DMS114 treated with DMSO at 0.1 percent for 48 hours (cell line): ENCODE measurements around the gene COASY.
"Not testable (repeated sequence)": the region's sequence is repeated elsewhere in the genome, so short reads cannot be mapped to it uniquely, and the experiment has no call there.

Source experiments
- DNase-seq: peaks from one replicate; lab custom pipeline; 2025; ENCODE audit not compliant: unreplicated experiment; lab: John Stamatoyannopoulos, UW

COASY gene

DNA sequence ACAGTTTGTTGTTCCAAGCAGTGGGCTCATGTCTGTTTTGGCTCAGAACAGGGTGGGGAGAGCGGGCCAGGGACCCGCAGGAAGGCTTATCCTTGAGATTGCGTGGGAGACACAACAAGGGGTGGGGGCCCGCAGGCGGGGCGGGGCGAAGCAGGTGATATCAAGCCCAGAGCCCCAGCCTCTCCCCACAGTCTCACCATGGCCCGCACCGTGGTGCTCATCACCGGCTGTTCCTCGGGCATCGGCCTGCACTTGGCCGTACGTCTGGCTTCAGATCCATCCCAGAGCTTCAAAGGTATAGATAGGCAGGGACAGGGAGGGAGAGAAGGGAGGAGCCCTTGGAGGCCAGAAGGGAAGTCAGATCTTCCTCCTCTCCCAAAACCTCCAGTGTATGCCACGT, 9.2 kb upstream of the COASY start, which contains the start of gene HSD17B1:
Gene HSD17B1 (plus strand): TSS at position 188 of the 400 bp plus-strand sequence. CDS start 11 bp downstream, at position 199.
- not testable (repeated sequence) for DNase-seq

DNA sequence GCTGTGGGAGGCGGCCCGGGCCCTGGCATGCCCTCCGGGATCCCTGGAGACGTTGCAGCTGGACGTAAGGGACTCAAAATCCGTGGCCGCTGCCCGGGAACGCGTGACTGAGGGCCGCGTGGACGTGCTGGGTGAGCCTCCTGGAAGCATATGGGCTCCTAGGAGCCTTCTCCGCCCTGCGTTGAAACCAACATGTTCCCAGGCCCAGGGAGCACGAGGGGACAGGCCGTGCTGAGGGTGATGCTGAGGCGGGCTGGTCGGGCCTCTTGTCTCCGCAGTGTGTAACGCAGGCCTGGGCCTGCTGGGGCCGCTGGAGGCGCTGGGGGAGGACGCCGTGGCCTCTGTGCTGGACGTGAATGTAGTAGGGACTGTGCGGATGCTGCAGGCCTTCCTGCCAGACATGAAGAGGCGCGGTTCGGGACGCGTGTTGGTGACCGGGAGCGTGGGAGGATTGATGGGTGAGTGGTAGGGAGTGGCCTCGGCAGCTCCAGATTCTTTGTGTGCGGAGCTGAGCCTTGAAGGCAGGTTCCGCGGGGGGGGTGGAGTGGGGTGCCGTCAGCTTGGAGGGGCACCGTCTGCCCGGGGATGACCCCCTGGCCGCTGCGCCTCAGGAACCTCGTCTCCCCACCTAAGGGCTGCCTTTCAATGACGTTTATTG, 8.7 kb upstream of the COASY start:
- no peak for DNase-seq

DNA sequence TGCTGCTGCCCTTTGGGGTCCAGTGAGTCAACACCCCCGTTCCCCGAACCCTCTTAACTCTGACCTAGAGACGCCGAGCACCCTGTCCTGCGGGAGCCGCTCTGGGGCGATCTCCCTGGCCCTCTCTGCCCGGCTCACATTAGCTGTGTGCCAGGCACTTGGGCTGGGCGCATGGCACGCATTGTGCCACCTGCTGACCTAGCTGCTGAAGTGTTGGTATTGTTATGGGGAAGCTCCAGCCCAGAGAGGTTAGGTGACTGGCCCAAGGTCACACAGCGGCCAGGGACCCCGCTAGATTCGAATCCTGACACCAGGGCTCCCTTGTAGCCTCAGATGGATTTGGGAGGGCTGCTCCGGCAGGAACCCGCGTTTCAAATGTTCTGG, 8.1 kb upstream of the COASY start:
- no peak for DNase-seq

DNA sequence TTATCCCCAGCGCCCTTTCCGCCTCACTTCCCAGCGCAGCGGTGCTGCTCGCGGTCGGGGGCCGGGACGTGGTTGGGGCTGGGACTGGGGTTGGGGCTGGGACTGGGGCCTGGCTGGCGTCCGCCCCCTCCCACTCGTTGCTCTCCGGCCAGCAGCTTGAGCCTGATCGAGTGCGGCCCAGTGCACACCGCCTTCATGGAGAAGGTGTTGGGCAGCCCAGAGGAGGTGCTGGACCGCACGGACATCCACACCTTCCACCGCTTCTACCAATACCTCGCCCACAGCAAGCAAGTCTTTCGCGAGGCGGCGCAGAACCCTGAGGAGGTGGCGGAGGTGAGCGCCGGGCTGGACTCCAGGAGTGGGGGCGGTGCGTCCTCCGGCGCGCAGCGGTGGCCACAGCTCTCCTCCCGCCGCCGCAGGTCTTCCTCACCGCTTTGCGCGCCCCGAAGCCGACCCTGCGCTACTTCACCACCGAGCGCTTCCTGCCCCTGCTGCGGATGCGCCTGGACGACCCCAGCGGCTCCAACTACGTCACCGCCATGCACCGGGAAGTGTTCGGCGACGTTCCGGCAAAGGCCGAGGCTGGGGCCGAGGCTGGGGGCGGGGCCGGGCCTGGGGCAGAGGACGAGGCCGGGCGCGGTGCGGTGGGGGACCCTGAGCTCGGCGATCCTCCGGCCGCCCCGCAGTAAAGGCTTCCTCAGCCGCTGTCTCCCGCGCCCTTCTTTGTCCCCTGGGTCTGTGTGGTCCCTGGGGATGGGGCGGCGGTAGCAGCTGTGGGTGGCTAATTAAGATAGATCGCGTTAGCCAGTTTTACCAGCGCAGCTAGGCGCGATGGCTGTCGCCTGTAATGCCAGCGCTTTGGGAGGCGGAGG, 7.5 kb upstream of the COASY start:
- DNase-seq: peak; percentile 34

DNA sequence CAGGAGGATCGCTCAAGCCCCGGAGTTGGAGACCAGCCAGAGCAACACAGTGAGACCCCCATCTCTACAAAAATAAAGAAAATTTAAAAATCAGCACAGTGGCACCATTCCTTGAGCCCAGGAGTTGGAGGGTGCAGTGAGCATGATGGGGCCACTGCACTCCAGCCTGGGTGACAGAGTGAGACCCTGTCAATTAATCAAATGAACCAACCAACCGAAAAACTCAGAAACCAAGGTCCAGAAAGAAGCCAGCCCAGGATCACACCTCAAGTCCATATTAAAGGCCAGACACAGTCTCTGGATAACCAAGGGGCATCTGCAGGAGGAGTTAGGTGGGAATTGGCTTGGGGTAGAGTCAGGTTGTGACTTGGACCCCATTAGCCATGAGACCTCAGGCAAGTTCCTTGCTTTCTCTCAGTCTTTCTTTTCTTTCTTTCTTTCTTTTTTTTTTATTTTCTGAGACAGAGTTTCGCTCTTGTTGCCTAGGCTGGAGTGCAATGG, 6.8 kb upstream of the COASY start:
- no peak for DNase-seq

DNA sequence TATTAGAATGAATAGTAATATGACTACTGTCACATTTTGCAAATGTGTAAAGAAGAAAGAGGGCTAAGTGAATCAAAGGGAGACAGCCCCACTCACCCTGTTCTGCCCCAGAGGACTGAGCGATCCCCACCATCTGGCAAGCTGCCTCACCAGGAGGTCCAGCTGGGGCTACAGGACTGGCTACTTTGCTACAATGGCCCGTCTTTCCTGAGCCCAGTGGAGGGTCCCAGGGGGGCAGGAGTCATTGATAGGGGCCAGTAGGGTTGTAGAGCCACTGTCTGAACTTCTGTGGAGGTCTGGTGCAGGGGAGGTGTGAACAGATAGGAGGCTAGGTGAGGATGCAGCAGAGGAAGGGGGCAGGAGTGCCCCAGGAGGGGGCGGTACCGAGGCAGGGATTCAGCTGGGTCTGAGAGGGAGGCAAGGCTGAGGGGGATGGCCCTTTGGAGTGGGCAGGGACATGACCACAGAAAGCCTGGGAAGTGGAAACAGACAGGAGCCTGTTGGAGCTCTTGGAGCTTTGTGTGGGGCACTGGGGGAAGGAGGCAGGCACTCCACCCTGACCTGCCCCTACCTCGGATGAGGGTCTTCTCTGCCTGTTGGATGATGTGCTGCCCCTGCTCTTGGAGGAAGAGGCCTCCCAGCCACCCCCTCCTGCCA, 5.9 kb upstream of the COASY start:
- not testable (repeated sequence) for DNase-seq

DNA sequence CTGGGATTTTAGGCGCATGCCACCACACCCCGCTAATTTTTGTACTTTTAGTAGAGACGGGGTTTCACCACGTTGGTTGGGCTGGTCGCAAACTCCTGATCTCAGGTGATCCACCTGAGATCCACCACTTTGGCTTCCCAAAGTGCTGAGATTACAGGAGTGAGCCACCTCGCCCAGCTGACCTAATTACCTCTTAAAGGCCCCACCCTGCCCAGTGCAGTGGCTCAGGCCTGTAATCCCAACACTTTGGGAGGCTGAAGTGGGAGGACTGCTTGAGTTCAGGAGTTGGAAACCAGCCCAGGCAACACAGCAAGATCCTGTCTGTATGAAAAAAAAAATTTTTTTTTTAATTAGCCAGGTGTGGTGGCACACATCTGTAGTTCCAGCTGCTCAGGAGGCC, 2.9 kb upstream of the COASY start:
- DNase-seq: no peak

DNA sequence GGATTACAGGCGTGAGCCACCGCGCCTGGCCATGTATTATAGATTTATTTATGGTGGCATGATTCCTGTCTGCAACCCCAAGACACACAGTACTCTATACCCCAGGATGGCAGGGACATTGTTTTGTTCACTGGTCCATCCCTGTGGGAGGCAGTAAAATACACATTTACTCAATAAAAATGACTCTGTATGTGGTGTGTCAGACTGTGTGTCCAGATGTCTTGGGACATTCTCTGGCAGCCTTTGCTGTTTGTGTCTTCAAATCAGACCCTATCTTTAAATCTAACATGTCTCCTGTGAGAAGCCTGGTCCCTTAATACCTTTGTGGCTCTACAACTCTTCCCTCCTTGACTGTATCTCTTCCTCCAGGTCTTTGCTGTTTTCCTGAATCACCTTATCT, 1.7 kb upstream of the COASY start:
- DNase-seq: no peak

DNA sequence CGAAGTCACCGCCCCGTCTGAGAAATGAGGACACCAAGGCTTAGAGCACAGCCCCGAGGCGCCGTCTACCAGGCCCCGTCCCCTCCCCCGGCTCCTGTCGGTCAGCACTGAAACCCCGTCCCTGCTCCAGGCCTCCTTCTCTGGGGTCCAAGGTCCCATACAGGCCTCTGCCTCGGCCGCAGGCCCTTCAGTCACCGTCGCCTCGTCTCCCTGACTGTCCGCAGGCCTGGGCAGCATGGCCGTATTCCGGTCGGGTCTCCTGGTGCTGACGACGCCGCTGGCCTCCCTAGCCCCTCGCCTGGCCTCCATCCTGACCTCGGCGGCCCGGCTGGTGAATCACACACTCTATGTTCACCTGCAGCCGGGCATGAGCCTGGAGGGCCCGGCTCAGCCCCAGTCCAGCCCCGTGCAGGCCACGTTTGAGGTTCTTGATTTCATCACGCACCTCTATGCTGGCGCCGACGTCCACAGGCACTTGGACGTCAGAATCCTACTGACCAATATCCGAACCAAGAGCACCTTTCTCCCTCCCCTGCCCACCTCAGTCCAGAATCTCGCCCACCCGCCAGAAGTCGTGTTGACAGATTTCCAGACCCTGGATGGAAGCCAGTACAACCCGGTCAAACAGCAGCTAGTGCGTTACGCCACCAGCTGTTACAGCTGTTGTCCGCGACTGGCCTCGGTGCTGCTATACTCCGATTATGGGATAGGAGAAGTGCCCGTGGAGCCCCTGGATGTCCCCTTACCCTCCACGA, 617 bp downstream of the COASY start:
- DNase-seq: no peak

DNA sequence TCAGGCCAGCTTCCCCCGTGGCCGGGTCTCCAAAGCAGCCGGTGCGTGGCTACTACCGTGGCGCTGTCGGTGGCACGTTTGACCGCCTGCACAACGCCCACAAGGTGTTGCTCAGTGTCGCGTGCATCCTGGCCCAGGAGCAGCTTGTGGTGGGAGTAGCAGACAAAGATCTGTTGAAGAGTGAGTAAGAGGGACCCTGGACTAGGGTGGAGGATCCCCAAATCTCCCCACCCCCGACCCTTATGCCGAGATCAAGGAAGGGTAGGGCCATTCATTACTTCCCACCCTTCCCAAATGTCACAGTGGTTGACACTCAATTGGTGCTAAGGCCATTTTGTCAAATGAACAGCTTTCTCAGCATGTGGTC, 1.2 kb downstream of the COASY start:
- DNase-seq: no peak

DNA sequence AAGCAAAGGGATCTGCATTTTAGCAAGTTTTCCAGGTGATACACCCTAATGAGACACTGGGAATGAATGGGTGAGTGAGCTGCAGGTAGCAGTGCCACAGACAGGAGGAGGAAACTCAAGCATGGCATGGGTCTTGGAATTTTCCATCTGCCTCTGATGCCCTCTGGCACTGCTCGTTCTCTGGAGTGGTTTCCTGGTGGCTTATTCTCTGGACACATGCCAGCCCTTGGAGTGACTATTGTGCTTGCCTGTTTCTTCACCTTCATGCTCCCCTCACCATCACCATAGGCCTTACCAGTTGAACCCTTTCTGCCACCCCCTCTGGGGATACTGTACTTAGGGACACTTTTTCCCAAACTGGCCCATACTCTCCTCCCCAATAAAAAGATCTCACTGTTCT, 1.6 kb downstream of the COASY start:
- DNase-seq: no peak

DNA sequence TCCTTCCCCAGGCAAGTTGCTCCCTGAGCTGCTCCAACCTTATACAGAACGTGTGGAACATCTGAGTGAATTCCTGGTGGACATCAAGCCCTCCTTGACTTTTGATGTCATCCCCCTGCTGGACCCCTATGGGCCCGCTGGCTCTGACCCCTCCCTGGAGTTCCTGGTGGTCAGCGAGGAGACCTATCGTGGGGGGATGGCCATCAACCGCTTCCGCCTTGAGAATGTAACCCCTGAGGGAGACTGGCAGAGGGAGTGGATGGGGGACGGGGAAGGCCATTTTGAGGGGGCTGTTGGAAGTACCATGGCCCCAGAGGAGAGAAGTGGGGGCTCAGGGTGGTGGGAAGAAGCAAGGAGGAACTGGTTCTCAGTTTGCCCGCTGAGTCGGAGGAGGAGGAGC, 2.0 kb downstream of the COASY start:
- DNase-seq: no peak

DNA sequence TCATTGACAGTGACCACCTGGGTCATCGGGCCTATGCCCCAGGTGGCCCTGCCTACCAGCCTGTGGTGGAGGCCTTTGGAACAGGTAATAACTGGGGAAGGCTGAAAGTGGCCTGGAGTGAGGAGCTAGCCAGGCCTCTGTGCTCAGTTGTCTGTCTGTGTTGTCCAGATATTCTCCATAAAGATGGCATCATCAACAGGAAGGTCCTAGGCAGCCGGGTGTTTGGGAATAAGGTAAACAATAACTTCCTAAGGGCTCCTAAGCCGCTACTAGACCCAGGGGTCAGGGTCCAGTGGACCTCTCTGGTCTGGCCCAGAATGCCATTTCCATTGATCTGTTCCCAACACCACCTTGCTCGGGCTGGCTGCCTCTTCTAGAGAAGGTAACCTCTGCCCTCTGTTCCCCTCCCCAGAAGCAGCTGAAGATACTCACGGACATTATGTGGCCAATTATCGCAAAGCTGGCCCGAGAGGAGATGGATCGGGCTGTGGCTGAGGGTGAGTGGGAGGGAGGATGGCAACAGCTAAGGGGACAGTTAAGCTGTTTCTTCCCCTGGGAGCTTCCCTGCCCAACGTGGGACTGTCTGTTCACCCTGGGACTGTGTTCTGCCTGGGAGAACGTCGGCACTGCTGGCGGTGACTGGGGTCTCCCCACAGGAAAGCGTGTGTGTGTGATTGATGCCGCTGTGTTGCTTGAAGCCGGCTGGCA, 3.0 kb downstream of the COASY start:
- no peak for DNase-seq

DNA sequence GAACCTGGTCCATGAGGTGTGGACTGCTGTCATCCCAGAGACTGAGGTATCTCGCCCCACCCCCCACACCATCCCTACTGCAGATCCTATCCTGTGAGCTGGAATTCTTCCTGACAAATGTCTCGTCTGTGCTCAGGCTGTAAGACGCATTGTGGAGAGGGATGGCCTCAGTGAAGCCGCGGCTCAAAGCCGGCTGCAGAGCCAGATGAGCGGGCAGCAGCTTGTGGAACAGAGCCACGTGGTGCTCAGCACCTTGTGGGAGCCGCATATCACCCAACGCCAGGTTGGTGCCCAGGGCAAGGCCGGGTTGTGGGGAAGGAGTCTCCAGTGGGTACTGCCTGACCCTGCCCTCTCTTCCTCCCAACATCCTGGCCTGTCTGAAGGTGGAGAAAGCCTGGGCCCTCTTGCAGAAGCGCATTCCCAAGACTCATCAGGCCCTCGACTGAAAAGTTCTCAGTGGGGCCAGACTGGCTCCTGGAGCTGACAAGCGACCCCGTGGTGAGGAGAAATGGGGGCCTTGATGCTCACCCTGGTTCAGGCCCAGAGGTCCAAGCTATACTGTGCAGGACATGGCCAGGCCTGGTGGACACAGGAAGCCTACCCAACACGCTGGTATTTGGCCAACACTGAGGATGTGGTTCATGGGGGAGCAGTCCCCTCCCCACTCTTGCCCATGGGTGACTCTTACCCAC, 3.7 kb downstream of the COASY start:
- no peak for DNase-seq

DNA sequence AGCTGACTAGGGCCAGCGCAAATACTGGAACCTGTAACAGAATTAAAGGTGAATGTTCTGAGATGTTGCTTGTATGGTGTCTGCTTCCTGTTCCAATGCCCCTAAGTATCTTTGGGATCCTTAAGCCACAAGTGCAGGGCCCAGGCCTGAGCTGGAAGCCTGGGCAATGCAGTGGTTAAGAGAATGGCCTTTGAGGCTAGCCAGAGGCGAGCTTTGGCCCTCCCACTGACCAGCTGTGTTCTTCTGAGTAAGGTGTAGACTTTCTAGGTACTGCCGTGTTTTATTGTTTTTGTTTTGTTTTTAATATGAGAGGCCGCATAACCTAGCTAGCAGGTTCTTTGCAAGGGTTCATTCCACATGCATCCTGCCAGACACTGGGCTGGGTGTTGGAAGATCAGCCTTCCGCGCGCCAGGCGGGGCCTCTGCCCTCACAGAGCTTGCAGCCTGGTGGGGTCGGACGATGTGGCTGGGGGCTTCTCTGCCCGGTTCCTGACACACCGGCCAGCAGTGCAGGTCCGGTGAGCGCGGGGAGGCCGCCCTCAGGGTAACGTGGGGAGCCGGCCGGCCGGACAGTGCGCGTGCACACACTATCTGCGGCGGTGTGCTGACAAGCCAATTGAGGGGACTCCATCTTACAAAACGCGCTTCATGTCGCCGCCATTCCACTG, 4.4 kb downstream of the COASY start:
- no peak for DNase-seq

DNA sequence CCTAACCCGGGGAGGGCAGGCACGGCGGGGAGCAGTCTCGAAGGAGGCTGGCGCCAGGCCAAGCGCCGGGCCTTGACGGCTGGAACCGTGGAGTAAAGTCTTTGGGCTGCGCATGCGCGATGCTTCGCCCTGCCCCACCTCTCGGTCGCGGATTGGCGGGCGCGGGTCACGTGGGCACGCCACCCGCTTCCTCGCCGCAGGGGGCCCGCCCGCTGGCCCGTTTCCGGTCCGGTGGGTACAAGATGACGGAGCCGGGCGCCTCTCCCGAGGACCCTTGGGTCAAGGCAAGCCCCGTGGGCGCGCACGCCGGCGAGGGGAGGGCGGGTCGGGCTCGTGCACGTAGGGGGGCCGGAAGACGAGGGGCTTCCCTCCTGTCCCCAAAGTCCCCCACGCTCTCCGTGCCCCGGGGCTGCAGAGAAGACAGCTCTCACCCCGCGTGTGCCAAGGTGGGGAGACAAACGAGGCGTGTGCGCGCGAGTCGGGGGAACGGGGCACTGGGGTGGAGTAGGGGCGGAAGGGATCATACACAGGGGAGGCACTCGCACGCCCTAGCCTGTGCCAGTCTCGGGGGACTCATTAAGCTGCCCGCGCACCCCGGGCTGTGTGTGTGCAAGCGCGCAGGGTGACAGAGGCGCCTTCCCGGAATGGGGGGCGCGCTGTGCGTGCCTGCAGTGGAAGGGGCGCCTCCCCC, 5.1 kb downstream of the COASY start, which contains the start of gene MLX:
Gene MLX (plus strand): TSS at position 218 of the 691 bp plus-strand sequence. CDS start 25 bp downstream, at position 243.
- DNase-seq: peak; percentile 64

DNA sequence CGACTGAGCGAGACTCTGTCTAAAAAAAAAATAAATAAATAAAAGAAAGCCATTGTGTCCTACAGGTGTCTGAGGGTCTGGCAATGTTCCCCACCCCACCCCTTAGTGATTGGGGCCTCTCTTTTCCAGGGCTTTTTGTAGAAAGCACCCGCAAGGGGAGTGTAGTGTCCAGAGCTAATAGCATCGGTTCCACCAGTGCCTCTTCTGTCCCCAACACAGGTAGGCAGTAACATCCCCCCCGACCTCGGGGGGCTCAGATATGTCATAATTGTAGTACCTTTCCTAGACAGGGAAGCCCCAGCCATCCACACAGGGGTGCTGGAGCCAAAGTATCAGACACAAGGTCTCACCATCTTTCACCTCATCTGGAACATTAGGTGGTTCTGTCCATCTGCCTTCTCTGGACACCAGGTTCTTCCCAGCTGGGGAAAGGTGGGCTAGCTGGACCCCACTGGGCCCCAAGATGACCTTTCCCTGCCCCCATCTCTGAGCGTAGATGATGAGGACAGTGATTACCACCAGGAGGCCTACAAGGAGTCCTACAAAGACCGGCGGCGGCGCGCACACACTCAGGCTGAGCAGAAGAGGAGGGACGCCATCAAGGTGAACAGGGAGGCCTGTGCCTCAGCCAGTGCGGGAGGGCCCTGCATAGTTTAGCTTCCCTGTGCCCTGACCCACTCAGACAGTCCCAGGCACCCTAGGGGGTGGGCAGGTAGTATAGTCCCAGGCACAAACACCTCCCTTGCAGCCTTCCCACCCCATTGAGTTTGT, 6.6 kb downstream of the COASY start:
- DNase-seq: no peak
